Gastroesophageal sphincter (tissue), 4 donors: ENCODE measurements around the gene TMOD3. TPM values are rescaled to one million over a fixed set of nuclear protein-coding genes. Genes with fewer than 3 reads are reported as not detected.

ENCODE experiments used
- ATAC-seq: fragments of 150-250 bp; one replicate; pipeline ENCODE4 v1.9.1; 2016; ENCODE audit warnings: mild to moderate bottlenecking, moderate library complexity
- H3K27ac ChIP-seq, 4 donors: fragments of 200-600 bp; sonication (generic) in 3 of 4; 1 replicate in 3 of 4; 2 replicates in 1 of 4; pipeline ENCODE4 v1.5.1; 2016 to 2019
- H3K27me3 ChIP-seq: fragments of 200-600 bp; sonication (generic); one replicate; pipeline ENCODE4 v1.5.1; 2019
- H3K36me3 ChIP-seq, 2 donors: fragments of 200-600 bp; sonication (generic); one replicate each; pipeline ENCODE4 v1.5.1; 2019; ENCODE audit warnings: control low read depth in 1 of 2
- H3K4me1 ChIP-seq, 3 donors: fragments of 200-600 bp; sonication (generic); 1 replicate in 2 of 3; 2 replicates in 1 of 3; pipeline ENCODE4 v1.5.1; 2016 to 2019; ENCODE audit warnings: control low read depth in 2 of 3
- H3K4me3 ChIP-seq, 2 donors: fragments of 200-600 bp; sonication (generic); one replicate each; pipeline ENCODE4 v1.5.1; 2019; ENCODE audit warnings: mild to moderate bottlenecking in 1 of 2, moderate library complexity in 1 of 2
- H3K9me3 ChIP-seq, 3 donors: fragments of 200-600 bp; sonication (generic); one replicate each; pipeline ENCODE4 v1.5.1; 2017 to 2019; ENCODE audit warnings: control low read depth in 2 of 3
- EP300 ChIP-seq: sonication (generic); formaldehyde crosslinking; IDR thresholded peaks from one replicate; pipeline ENCODE4 v1.6.1; 2017; ENCODE audit warnings: antibody characterized with exemption, mild to moderate bottlenecking
- POLR2A ChIP-seq, 2 donors: fragments of 450-650 bp; IDR thresholded peaks; one replicate each; pipeline ENCODE4 v1.6.1; 2017; ENCODE audit warnings: antibody characterized with exemption in 2 of 2, mild to moderate bottlenecking in 2 of 2, moderate library complexity in 1 of 2
- POLR2AphosphoS5 ChIP-seq: sonication (generic); formaldehyde crosslinking; IDR thresholded peaks from one replicate; pipeline ENCODE4 v1.6.1; 2017; ENCODE audit warnings: antibody characterized with exemption
- WGBS, 2 donors: methylation state at CpG; one replicate each; pipeline ENCODE4 v1.1.5; 2018; ENCODE audit warnings: low coverage in 1 of 2; 5-methylcytosine and 5-hydroxymethylcytosine counted together
- total RNA-seq, 4 donors: library from RNA; depleted of rRNA; stranded (reverse); fragments of >200 nt; gene quantifications; one replicate each; pipeline ENCODE4 v1.1.0, GENCODE V29; 2016
- TF ChIP-seq, protein P1 (sequence below), 4 experiments: fragments of 200-600 bp in 2 of 4; fragments of 450-650 bp in 2 of 4; sonication (generic) in 1 of 4; IDR thresholded peaks; one replicate each; pipeline ENCODE4 v1.5.1; 2017 to 2019; ENCODE audit warnings: antibody characterized with exemption in 4 of 4, mild to moderate bottlenecking in 2 of 4, moderate library complexity in 2 of 4

TMOD3 gene
- total RNA-seq, 4 donors from 2014 or later: 15.9 to 38.8 (median 21.4) TPM

DNA sequence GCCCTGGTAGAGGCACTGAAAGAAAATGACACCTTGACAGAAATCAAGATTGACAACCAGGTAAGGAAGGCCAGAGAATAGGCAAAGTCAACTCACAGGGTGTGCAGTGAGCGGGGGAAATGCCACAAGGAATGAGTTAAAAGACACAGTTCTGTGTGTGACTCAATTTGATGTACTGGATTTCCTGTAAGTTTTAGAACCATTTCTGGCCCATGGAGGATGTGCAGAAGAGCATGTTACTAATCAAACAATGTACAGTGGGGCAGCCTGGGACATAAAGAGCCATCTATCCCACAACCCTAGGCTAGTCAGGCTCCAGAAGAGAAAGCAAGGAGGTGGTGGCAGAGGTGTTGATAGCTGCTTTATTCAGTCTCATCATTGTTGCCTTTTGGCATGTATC, 31.2 kb upstream of the TMOD3 start:
- H3K27me3 ChIP-seq: no peaks in the 10 kb centered on the region
- peaks cover 0 to 9% (median 0%) of the 10 kb centered on the region in 3 donors for H3K4me1 ChIP-seq
- TF ChIP-seq EP300: no peak
- no peak for TF ChIP-seq POLR2AphosphoS5
- TF ChIP-seq POLR2A (IDR thresholded peaks at IDR 0.05): no peak
- TF ChIP-seq, protein P1, sequence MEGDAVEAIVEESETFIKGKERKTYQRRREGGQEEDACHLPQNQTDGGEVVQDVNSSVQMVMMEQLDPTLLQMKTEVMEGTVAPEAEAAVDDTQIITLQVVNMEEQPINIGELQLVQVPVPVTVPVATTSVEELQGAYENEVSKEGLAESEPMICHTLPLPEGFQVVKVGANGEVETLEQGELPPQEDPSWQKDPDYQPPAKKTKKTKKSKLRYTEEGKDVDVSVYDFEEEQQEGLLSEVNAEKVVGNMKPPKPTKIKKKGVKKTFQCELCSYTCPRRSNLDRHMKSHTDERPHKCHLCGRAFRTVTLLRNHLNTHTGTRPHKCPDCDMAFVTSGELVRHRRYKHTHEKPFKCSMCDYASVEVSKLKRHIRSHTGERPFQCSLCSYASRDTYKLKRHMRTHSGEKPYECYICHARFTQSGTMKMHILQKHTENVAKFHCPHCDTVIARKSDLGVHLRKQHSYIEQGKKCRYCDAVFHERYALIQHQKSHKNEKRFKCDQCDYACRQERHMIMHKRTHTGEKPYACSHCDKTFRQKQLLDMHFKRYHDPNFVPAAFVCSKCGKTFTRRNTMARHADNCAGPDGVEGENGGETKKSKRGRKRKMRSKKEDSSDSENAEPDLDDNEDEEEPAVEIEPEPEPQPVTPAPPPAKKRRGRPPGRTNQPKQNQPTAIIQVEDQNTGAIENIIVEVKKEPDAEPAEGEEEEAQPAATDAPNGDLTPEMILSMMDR (IDR thresholded peaks at IDR 0.05): no peak
- H3K4me3 ChIP-seq: no peak overlapping the region
- peaks cover 0 to 55% of the 10 kb centered on the region in 2 donors for H3K36me3 ChIP-seq
- no peaks in the 10 kb centered on the region for H3K9me3 ChIP-seq
- no peak overlapping the region for H3K27ac ChIP-seq
- 100% methylated on average over 1 of the region's 1 CpG for WGBS, 2 donors
- no peak for ATAC-seq

DNA sequence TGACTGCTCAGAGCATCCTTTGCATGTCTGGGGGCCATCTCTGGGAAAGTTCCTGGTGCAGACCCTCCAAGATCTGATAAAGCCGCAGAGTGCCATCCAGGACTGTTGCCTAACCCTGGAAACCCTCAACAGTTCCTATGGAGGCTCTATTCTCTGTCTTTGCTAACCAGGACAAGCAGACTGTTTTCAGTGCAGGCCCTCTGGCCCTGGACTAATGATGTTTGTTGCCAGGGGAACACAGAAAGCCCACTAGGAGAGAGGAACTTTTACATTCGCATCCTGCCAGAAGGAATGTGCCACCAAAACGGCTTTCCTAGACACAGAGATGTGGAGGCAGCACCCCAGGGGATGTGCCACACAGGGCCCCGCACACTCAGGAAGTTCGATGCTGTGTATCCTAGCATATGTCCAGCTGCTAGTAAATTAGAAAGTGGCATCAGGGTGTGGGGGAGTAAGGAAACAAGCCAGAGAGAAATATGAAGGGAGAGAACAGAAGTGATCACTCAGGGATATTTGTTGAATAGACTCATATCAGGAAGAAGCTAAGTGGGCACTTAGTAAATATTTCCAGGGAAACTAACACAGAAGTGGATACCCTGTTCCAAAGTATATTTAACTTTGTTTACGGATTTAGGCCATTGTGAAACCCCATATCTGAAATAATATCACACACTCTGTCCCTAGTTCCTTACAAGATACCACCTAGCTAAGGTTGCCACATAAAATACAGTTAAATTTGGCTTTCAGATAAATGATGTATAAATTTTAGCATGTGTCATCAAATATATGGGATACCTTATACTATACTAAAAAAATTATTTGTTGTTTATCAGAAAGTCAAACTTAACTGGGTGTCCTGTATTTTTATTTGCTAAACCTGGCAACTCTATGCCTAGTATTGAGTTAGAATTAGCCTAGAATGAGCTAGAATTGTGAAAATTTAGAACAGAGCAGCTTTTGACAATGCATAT, 29.9 kb upstream of the TMOD3 start:
- WGBS, 2 donors: 83 to 88% methylated on average over 2 to 3 of the region's 6 CpGs
- ATAC-seq: no peak
- no peak overlapping the region for H3K4me3 ChIP-seq

DNA sequence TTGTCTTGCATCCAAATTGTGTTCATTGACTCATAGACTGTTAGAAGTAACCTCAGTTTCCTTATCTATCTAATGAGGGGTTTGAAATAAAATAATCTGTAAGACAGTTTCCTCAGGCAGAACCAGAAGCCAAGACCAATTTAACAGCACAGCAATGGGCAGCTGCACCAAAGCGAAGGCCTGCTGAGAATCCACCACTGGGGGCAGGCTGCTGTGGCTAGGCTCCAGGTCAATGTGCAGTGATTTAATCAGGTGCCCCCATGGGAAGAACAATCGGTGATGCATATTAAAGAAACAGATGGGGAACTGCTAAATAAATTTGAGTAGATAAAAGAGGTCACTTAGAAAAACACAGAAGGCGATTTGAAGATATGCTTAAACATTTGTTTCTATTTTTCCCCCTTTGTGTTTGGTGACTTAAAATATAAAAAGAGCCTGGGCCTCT, 28.0 kb upstream of the TMOD3 start:
- no peak overlapping the region for H3K4me3 ChIP-seq
- no peaks in the 10 kb centered on the region for H3K9me3 ChIP-seq
- peaks cover 0 to 84% of the 10 kb centered on the region in 2 donors for H3K36me3 ChIP-seq
- no peak overlapping the region for H3K27ac ChIP-seq
- no peak for ATAC-seq
- WGBS, 2 donors: 56 to 66% methylated on average over 2 to 3 of the region's 3 CpGs
- no peaks in the 10 kb centered on the region for H3K27me3 ChIP-seq
- TF ChIP-seq, protein P1 (IDR thresholded peaks at IDR 0.05): peak in 1 of 4 experiments; percentile 32
- TF ChIP-seq POLR2AphosphoS5 (no peak), POLR2A (IDR thresholded peaks at IDR 0.05) (no peak)
- no peaks in the 10 kb centered on the region for H3K4me1 ChIP-seq

More for the DNA sequence above, 29.9 kb upstream of the TMOD3 start:
- no peak for TF ChIP-seq POLR2AphosphoS5
- TF ChIP-seq, protein P1 (IDR thresholded peaks at IDR 0.05): no peak
- TF ChIP-seq POLR2A (IDR thresholded peaks at IDR 0.05): no peak
- no peak for TF ChIP-seq EP300
- Histone ChIP-seq H3K4me1 (no peaks in the 10 kb centered on the region), H3K27ac (no peak overlapping the region), H3K36me3 (peaks cover 0 to 67% of the 10 kb centered on the region in 2 donors), H3K9me3 (no peaks in the 10 kb centered on the region), H3K27me3 (no peaks in the 10 kb centered on the region)

DNA sequence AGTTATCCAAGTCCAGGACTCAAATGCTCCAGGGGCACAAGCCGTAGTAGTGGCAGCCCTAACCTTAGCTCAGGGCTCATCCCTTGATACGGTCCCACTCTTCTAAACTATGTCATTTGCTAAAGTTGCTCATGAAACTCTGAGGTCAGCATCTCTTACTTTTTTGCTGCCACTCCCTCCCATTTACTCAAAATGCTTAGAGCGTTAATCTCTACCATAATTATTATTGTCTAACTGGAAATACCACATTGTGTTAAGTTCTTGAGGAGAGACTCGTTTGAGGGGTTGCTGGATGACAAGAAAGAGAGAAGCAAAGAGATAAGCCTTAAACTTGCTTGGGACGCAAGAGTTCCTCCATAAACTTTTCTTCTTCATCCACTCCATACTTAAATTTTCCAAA, 26.9 kb upstream of the TMOD3 start:
- peaks cover 0 to 89% of the 10 kb centered on the region in 2 donors for H3K36me3 ChIP-seq
- no peaks in the 10 kb centered on the region for H3K4me1 ChIP-seq
- no peaks in the 10 kb centered on the region for H3K27me3 ChIP-seq
- ATAC-seq: no peak
- no peak overlapping the region for H3K27ac ChIP-seq
- TF ChIP-seq POLR2AphosphoS5: no peak
- TF ChIP-seq EP300: no peak
- no peak for TF ChIP-seq POLR2A (IDR thresholded peaks at IDR 0.05)
- TF ChIP-seq, protein P1 (IDR thresholded peaks at IDR 0.05): no peak
- 80 to 92% methylated on average over 4 to 5 of the region's 5 CpGs for WGBS, 2 donors
- H3K4me3 ChIP-seq: no peak overlapping the region
- H3K9me3 ChIP-seq: no peaks in the 10 kb centered on the region
